Glutamatergic neuron (in vitro differentiated cells): ENCODE results near the gene TEP1. TPM values are rescaled to one million over a fixed set of nuclear protein-coding genes. Genes with fewer than 3 reads are reported as not detected.
"Not testable (repeated sequence)": the region's sequence is repeated elsewhere in the genome, so short reads cannot be mapped to it uniquely, and the experiment has no call there.

ENCODE experiments used
- DNase-seq: peaks from one replicate; pipeline ENCODE4 v3.0.0; 2022
- H3K27ac Mint-ChIP-seq: one replicate; pipeline ENCODE4 v1.8.0; 2020; ENCODE audit warnings: mild to moderate bottlenecking, mixed read lengths, inconsistent platforms; ENCODE audit not compliant: unreplicated experiment
- H3K27me3 Mint-ChIP-seq: one replicate; pipeline ENCODE4 v1.8.0; 2020; ENCODE audit warnings: mild to moderate bottlenecking, moderate library complexity, mixed read lengths, inconsistent platforms; ENCODE audit not compliant: unreplicated experiment
- H3K36me3 Mint-ChIP-seq: one replicate; pipeline ENCODE4 v1.8.0; 2020; ENCODE audit warnings: mild to moderate bottlenecking, mixed read lengths, inconsistent platforms; ENCODE audit not compliant: unreplicated experiment
- H3K4me1 Mint-ChIP-seq: one replicate; pipeline ENCODE4 v1.8.0; 2020; ENCODE audit warnings: mild to moderate bottlenecking, low read depth, mixed read lengths, inconsistent platforms; ENCODE audit not compliant: unreplicated experiment
- H3K4me3 Mint-ChIP-seq: one replicate; pipeline ENCODE4 v1.8.0; 2020; ENCODE audit warnings: mild to moderate bottlenecking, mixed read lengths, inconsistent platforms; ENCODE audit not compliant: unreplicated experiment
- H3K9me3 Mint-ChIP-seq: one replicate; pipeline ENCODE4 v1.8.0; 2020; ENCODE audit warnings: mild to moderate bottlenecking, moderate library complexity, mixed read lengths, inconsistent platforms; ENCODE audit not compliant: unreplicated experiment
- CTCF ChIP-seq: fragments of 200-600 bp; sonication (generic); IDR thresholded peaks from one replicate; pipeline ENCODE4 v1.5.0; 2021; ENCODE audit not compliant: partially characterized antibody, unreplicated experiment
- total RNA-seq: library from RNA; stranded (reverse); fragmentation: NEBNext Ultra II Directional; extraction: Animal tissue kit (Norgen Biotek cat#: 25700); gene quantifications from one replicate; pipeline ENCODE4 v1.2.1, GENCODE V29; 2021; ENCODE audit not compliant: unreplicated experiment

The TEP1 gene
- total RNA-seq, 1 donor from 2014 or later: 22.7 TPM

GRCh38 chr14:20456971-20457370, 43.7 kb upstream of the TEP1 start:
- TF ChIP-seq CTCF: no peak
- DNase-seq: no peak
- Mint-ChIP-seq H3K4me3 (no peak overlapping the region), H3K9me3 (peaks cover 13% of the 10 kb centered on the region), H3K27me3 (peaks cover 7% of the 10 kb centered on the region), H3K27ac (no peak overlapping the region), H3K36me3 (no peaks in the 10 kb centered on the region), H3K4me1 (peaks cover 24% of the 10 kb centered on the region)

GRCh38 chr14:20455355-20456300, 42.3 kb upstream of the TEP1 start:
- peaks cover 10% of the 10 kb centered on the region for H3K9me3 Mint-ChIP-seq
- DNase-seq: no peak
- H3K27ac Mint-ChIP-seq: no peak overlapping the region

GRCh38 chr14:20454516-20455354, 41.4 kb upstream of the TEP1 start, which contains the start of the genes APEX1 and OSGEP:
APEX1 (plus strand) TSS chr14:20455226; CDS start chr14:20455646, 420 bp downstream.
OSGEP (minus strand) TSS chr14:20454812; CDS start chr14:20454683, 129 bp downstream.
- Mint-ChIP-seq H3K9me3 (peaks cover 5% of the 10 kb centered on the region), H3K4me1 (peaks cover 15% of the 10 kb centered on the region), H3K27me3 (no peaks in the 10 kb centered on the region), H3K4me3 (no peak within 1 kb of the TSS), H3K27ac (no peak within 1 kb of the TSS), H3K36me3 (no peaks in the 10 kb centered on the region)
- DNase-seq: peak; percentile 98
- TF ChIP-seq CTCF: no peak

More at GRCh38 chr14:20455355-20456300, 42.3 kb upstream of the TEP1 start:
- H3K4me1 Mint-ChIP-seq: peaks cover 24% of the 10 kb centered on the region
- peaks cover 3% of the 10 kb centered on the region for H3K27me3 Mint-ChIP-seq
- no peak for TF ChIP-seq CTCF
- H3K4me3 Mint-ChIP-seq: no peak overlapping the region
- no peaks in the 10 kb centered on the region for H3K36me3 Mint-ChIP-seq

GRCh38 chr14:20452831-20453230, 39.5 kb upstream of the TEP1 start:
- H3K4me1 Mint-ChIP-seq: peaks cover 14% of the 10 kb centered on the region
- peak overlapping the region; percentile 61 for H3K4me3 Mint-ChIP-seq
- H3K9me3 Mint-ChIP-seq, DNase-seq, H3K27me3 Mint-ChIP-seq, H3K27ac Mint-ChIP-seq, H3K36me3 Mint-ChIP-seq: not testable (repeated sequence)

- no peak for TF ChIP-seq CTCF
- peaks cover 8% of the 10 kb centered on the region for H3K4me1 Mint-ChIP-seq
- peaks cover 16% of the 10 kb centered on the region for H3K36me3 Mint-ChIP-seq
- H3K4me3 Mint-ChIP-seq: peak overlapping the region; percentile 46
- DNase-seq: no peak
- H3K27me3 Mint-ChIP-seq: no peaks in the 10 kb centered on the region
- H3K9me3 Mint-ChIP-seq: no peaks in the 10 kb centered on the region
- H3K27ac Mint-ChIP-seq: no peak overlapping the region
These were observed 33.6 kb upstream of the TEP1 start for GRCh38 chr14:20446889-20447288.

- not testable (repeated sequence) for H3K27me3 Mint-ChIP-seq, H3K4me1 Mint-ChIP-seq, H3K27ac Mint-ChIP-seq
These were observed 30.3 kb upstream of the TEP1 start for GRCh38 chr14:20443650-20444049.

More at GRCh38 chr14:20443650-20444049, 30.3 kb upstream of the TEP1 start:
- peaks cover 20% of the 10 kb centered on the region for H3K36me3 Mint-ChIP-seq
- H3K9me3 Mint-ChIP-seq, DNase-seq, H3K4me3 Mint-ChIP-seq: not testable (repeated sequence)
